A549 (cell line): ENCODE results near the gene TOPORS.

Experiments used
- CEBPB ChIP-seq, 2 experiments: fragments of >200 bp in 1 of 2; sonication (Bioruptor Twin) in 1 of 2; formaldehyde crosslinking in 1 of 2; IDR thresholded peaks; 2 replicates each; pipeline ENCODE4 v1.6.1; 2012 to 2016
- FOSL2 ChIP-seq, 2 experiments: fragments of 450-650 bp in 1 of 2; fragments of >200 bp in 1 of 2; sonication (Bioruptor Twin) in 1 of 2; formaldehyde crosslinking; IDR thresholded peaks; 2 replicates each; pipeline versions ENCODE4 v1.5.0 to v1.6.1; 2016 to 2020; ENCODE audit warnings: mild to moderate bottlenecking in 1 of 2, moderate library complexity in 1 of 2
- RAD21 ChIP-seq, 2 experiments: fragments of >200 bp in 1 of 2; sonication (Bioruptor Twin) in 1 of 2; formaldehyde crosslinking in 1 of 2; IDR thresholded peaks in 1 of 2; conservative IDR thresholded peaks in 1 of 2; 2 replicates in 1 of 2; 3 replicates in 1 of 2; pipeline ENCODE4 v1.6.1; 2012 to 2018; ENCODE audit warnings: inconsistent platforms in 1 of 2
- RCOR1 ChIP-seq: fragments of 150-350 bp; IDR thresholded peaks from 2 replicates; pipeline ENCODE4 v1.6.1; 2014; ENCODE audit warnings: antibody characterized with exemption, low read length, low read depth

DNA sequence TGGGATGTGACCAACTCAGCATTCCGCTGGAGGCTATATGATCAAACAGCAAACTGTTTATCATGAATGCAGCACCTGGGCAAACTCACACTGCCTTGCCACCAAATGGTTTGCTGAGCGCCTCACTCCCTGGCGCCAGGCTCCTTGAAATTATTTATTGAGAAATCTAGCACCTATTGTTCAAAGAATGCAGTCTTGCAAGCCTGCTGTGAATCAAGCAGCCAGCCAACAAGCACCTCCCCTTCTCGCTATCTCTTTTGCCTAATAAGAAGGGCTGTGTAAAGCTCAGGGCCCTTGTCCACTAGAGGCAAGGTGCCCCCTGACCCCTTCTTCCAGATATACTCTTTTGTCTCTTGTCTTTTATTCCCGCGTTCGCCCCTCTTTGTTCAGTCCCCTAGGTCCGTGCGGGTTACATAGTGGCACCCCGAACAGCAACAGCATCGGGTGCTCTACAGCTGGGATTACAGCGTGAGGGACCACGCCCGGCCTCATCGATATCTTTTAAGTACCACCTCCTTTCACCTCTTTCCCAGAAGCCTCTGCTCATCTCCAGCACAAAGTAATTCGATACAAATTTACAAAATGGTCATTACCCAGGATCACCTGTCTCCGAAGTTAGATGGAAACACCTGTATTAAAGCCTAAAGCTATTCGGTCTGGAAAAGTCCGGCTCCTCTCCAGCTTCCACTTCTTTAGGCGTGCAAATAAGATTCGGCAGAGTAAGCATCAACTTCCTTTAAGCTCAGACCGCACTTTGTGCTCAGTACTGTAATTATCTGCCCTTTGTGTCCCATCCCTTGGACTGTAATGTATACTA is 27.3 kb downstream of the TOPORS start:
- TF ChIP-seq CEBPB (IDR thresholded peaks at IDR 0.05) (no peak), FOSL2 (IDR thresholded peaks at IDR 0.05) (no peak), FOSL2 (CRISPR knock-in tag; IDR thresholded peaks at IDR 0.05) (no peak), RCOR1 (no peak), RAD21 (conservative IDR thresholded peaks at IDR 0.05 in 1 of 2, IDR thresholded peaks at IDR 0.05 in 1 of 2) (no peak)
